SK-N-SH treated with all-trans-retinoic acid at 6 μM for 48 hours (cell line): Measurements from ENCODE around the gene LSMEM2.

Experiments used
- ATAC-seq: fragments of 200-7000 bp; cut with Tn5 transposase; 3 replicates; pipeline ENCODE4 v1.9.1; 2020; ENCODE audit warnings: mild to moderate bottlenecking, moderate library complexity
- ARNTL ChIP-seq: fragments of 450-650 bp; formaldehyde crosslinking; IDR thresholded peaks from 2 replicates; pipeline ENCODE4 v1.5.0; 2020; ENCODE audit warnings: low read depth, mild to moderate bottlenecking, moderate library complexity, borderline replicate concordance
- CREB5 ChIP-seq: fragments of 250-450 bp; sonication (Bioruptor Pico); IDR thresholded peaks from 2 replicates; pipeline ENCODE4 v1.5.1; 2020; ENCODE audit warnings: low read depth, mild to moderate bottlenecking, moderate library complexity
- CSDC2 ChIP-seq: fragments of 250-450 bp; sonication (Bioruptor Pico); IDR thresholded peaks from 2 replicates; pipeline ENCODE4 v1.5.0; 2020; ENCODE audit warnings: mild to moderate bottlenecking, moderate library complexity
- ESRRG ChIP-seq: fragments of 250-450 bp; sonication (Bioruptor Pico); IDR thresholded peaks from 2 replicates; pipeline ENCODE4 v1.6.1; 2021; ENCODE audit warnings: mild to moderate bottlenecking
- GLIS3 ChIP-seq: fragments of 250-450 bp; sonication (Bioruptor Pico); IDR thresholded peaks from 2 replicates; pipeline ENCODE4 v1.5.0; 2020; ENCODE audit warnings: mild to moderate bottlenecking, moderate library complexity
- RARB ChIP-seq: fragments of 250-450 bp; sonication (Bioruptor Pico); IDR thresholded peaks from 2 replicates; pipeline ENCODE4 v1.8.0; 2021; ENCODE audit warnings: mild to moderate bottlenecking, moderate library complexity
- SNAI2 ChIP-seq: fragments of 250-450 bp; sonication (Bioruptor Pico); IDR thresholded peaks from 2 replicates; pipeline ENCODE4 v1.5.0; 2020; ENCODE audit warnings: mild to moderate bottlenecking, moderate library complexity
- TSHZ2 ChIP-seq: fragments of 250-450 bp; sonication (Bioruptor Pico); IDR thresholded peaks from 2 replicates; pipeline ENCODE4 v1.5.0; 2020; ENCODE audit warnings: mild to moderate bottlenecking, moderate library complexity
- ZC3H10 ChIP-seq: fragments of 250-450 bp; sonication (Bioruptor Pico); IDR thresholded peaks from 2 replicates; pipeline ENCODE4 v1.5.1; 2021; ENCODE audit warnings: mild to moderate bottlenecking, moderate library complexity
- ZFP3 ChIP-seq: fragments of 250-450 bp; sonication (Bioruptor Pico); IDR thresholded peaks from 2 replicates; pipeline ENCODE4 v1.5.0; 2020; ENCODE audit warnings: mild to moderate bottlenecking, moderate library complexity
- ZFP30 ChIP-seq: fragments of 450-650 bp; formaldehyde crosslinking; IDR thresholded peaks from 2 replicates; pipeline ENCODE4 v1.5.0; 2022; ENCODE audit warnings: mild to moderate bottlenecking, moderate library complexity
- ZNF70 ChIP-seq: fragments of 450-650 bp; formaldehyde crosslinking; IDR thresholded peaks from 2 replicates; pipeline ENCODE4 v1.5.0; 2020; ENCODE audit warnings: mild to moderate bottlenecking, moderate library complexity
- ZNF8 ChIP-seq: fragments of 450-650 bp; formaldehyde crosslinking; IDR thresholded peaks from 2 replicates; pipeline ENCODE4 v1.5.0; 2020; ENCODE audit warnings: mild to moderate bottlenecking, moderate library complexity
- TF ChIP-seq, protein P1 (sequence below): fragments of 250-450 bp; sonication (Bioruptor Pico); IDR thresholded peaks from 2 replicates; pipeline ENCODE4 v1.8.0; 2021; ENCODE audit warnings: low read depth, mild to moderate bottlenecking, moderate library complexity, borderline replicate concordance
- TF ChIP-seq, protein P2 (sequence below): fragments of 250-450 bp; sonication (Bioruptor Pico); IDR thresholded peaks from 2 replicates; pipeline ENCODE4 v1.8.0; 2020; ENCODE audit warnings: mild to moderate bottlenecking, moderate library complexity, borderline replicate concordance
- TF ChIP-seq, protein P3 (sequence below): fragments of 250-450 bp; sonication (Bioruptor Pico); IDR thresholded peaks from 2 replicates; pipeline ENCODE4 v1.5.1; 2021; ENCODE audit warnings: mild to moderate bottlenecking, moderate library complexity

LSMEM2 gene

DNA sequence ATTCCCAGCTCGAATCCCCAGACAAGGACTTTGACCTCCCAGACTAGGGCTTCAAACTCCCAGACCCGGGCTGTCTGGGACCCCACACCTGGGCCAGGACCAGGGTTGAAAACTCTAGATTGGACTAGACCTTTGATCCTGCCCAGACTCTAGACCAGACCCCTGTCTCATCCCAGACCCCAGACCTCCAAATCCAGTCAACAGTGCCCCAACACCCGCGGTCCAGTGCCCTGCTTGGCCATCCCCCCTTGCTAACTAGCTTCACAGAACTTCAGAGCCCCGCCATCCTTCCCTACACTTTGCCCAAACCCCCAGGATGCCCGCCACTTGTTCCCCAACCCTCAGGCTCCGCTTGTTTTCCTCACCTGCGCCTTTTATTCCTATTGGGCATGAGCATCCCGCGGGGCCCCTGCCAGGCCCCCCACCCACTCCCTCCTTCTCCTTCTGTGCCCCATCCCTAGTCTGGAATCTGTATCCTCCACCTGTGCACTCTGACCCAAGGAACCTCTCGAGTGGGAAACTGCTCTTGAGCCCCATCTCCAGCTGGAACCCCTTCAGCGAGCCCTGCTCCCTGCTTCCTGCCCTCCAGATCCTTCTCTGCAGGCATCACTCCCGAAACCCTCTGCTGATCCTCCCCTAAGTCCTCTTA lies 42.3 kb upstream of the LSMEM2 start:
- TF ChIP-seq CREB5 (CRISPR knock-in tag) (no peak), ZFP3 (CRISPR knock-in tag) (no peak), ZC3H10 (CRISPR knock-in tag) (no peak), ESRRG (CRISPR knock-in tag) (no peak), ZNF70 (CRISPR knock-in tag) (no peak), SNAI2 (CRISPR knock-in tag) (no peak)
- TF ChIP-seq, protein P1, sequence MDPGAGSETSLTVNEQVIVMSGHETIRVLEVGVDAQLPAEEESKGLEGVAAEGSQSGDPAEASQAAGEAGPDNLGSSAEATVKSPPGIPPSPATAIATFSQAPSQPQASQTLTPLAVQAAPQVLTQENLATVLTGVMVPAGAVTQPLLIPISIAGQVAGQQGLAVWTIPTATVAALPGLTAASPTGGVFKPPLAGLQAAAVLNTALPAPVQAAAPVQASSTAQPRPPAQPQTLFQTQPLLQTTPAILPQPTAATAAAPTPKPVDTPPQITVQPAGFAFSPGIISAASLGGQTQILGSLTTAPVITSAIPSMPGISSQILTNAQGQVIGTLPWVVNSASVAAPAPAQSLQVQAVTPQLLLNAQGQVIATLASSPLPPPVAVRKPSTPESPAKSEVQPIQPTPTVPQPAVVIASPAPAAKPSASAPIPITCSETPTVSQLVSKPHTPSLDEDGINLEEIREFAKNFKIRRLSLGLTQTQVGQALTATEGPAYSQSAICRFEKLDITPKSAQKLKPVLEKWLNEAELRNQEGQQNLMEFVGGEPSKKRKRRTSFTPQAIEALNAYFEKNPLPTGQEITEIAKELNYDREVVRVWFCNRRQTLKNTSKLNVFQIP (CRISPR knock-in tag): no peak
- TF ChIP-seq, protein P2, sequence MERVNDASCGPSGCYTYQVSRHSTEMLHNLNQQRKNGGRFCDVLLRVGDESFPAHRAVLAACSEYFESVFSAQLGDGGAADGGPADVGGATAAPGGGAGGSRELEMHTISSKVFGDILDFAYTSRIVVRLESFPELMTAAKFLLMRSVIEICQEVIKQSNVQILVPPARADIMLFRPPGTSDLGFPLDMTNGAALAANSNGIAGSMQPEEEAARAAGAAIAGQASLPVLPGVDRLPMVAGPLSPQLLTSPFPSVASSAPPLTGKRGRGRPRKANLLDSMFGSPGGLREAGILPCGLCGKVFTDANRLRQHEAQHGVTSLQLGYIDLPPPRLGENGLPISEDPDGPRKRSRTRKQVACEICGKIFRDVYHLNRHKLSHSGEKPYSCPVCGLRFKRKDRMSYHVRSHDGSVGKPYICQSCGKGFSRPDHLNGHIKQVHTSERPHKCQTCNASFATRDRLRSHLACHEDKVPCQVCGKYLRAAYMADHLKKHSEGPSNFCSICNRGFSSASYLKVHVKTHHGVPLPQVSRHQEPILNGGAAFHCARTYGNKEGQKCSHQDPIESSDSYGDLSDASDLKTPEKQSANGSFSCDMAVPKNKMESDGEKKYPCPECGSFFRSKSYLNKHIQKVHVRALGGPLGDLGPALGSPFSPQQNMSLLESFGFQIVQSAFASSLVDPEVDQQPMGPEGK: no peak
- ATAC-seq: no peak

GRCh38 chr3:50237133-50237651 lies 41.7 kb upstream of the LSMEM2 start:
- TF ChIP-seq ZNF8 (CRISPR knock-in tag) (no peak), RARB (CRISPR knock-in tag) (no peak), ZNF70 (CRISPR knock-in tag) (peak; percentile 51; the same call in 1 of the 2 replicates)
- TF ChIP-seq, protein P3, sequence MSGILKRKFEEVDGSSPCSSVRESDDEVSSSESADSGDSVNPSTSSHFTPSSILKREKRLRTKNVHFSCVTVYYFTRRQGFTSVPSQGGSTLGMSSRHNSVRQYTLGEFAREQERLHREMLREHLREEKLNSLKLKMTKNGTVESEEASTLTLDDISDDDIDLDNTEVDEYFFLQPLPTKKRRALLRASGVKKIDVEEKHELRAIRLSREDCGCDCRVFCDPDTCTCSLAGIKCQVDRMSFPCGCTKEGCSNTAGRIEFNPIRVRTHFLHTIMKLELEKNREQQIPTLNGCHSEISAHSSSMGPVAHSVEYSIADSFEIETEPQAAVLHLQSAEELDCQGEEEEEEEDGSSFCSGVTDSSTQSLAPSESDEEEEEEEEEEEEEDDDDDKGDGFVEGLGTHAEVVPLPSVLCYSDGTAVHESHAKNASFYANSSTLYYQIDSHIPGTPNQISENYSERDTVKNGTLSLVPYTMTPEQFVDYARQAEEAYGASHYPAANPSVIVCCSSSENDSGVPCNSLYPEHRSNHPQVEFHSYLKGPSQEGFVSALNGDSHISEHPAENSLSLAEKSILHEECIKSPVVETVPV (CRISPR knock-in tag): no peak
- TF ChIP-seq, all 23 proteins: peak for 1
- ATAC-seq: peak; percentile 22

DNA sequence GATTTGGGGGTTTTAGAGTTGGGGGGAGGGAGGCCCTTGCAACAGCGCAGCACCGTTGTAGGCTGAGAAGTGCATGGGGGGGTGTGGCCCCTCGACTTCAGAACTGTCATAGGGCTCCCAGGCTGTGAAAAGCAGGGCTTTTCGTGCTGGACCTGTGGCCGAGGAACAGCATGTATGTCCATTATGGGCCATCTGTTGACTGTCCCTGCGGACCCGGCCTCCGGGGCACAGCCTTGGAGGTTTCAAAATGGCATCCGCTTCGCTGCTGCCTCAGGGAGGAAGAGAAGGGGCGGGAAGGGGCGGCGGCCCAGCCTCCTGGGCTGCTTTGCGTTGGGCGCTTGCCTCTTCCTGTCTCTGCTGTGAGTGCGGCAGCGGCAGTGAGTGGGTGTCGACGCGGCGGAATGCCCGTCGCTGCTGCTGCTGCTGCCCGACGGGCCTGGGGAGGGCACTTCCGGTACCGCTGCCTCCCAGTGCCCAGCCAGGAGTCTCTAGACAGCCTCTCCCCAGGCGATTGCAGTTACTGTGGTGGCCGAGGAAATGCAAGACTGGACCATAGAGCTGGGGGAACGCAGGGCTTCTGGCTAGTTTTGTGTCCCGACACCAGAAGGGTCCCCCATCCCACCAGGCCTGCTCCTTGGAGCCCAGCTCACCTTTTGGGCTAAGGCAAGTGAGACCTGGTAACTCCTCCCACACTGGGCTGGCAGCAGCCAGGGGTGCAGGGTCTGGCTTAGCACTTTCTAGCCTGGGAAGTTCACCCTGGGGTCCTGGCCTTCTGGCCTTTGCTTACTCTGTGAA lies 40.9 kb upstream of the LSMEM2 start:
- ATAC-seq: peak; percentile 73
- TF ChIP-seq ZNF8 (CRISPR knock-in tag) (no peak), ARNTL (CRISPR knock-in tag) (no peak)
- TF ChIP-seq, protein P2: peak; percentile 46; the same call in 1 of the 2 replicates

- TF ChIP-seq CREB5 (CRISPR knock-in tag): no peak
- TF ChIP-seq TSHZ2 (CRISPR knock-in tag): no peak
- TF ChIP-seq CSDC2 (CRISPR knock-in tag): no peak
- no peak for TF ChIP-seq ZFP3 (CRISPR knock-in tag)
- TF ChIP-seq ARNTL (CRISPR knock-in tag): no peak
- TF ChIP-seq RARB (CRISPR knock-in tag): no peak
- TF ChIP-seq SNAI2 (CRISPR knock-in tag): no peak
- TF ChIP-seq ZFP30 (CRISPR knock-in tag): no peak
- TF ChIP-seq GLIS3 (CRISPR knock-in tag): no peak
- ATAC-seq: no peak
Observed at GRCh38 chr3:50238549-50239026, 40.3 kb upstream of the LSMEM2 start.
